HG03521 (cell line): ENCODE results near the gene PRDM11.
A peak's percentile ranks its signal among the peaks of the same experiment; 100 is the strongest.

ENCODE experiments used
- ATAC-seq: cut with Tn5 transposase; IDR thresholded peaks from one replicate; pipeline ENCODE4 v1.9.1; 2021; ENCODE audit warnings: mild to moderate bottlenecking, moderate library complexity; ENCODE audit not compliant: unreplicated experiment

PRDM11 gene

GRCh38 chr11:45141631-45142030, 4.8 kb upstream of the PRDM11 start:
- ATAC-seq: no peak

GRCh38 chr11:45142241-45143055, 4.0 kb upstream of the PRDM11 start:
- ATAC-seq: no peak

GRCh38 chr11:45143494-45143893, 2.9 kb upstream of the PRDM11 start:
- no peak for ATAC-seq

- no peak for ATAC-seq
Observed at GRCh38 chr11:45144126-45145082, 2.0 kb upstream of the PRDM11 start.

GRCh38 chr11:45145083-45145378, 1.4 kb upstream of the PRDM11 start:
- ATAC-seq: no peak

- ATAC-seq: no peak
Observed at GRCh38 chr11:45145379-45146071, 914 bp upstream of the PRDM11 start.

GRCh38 chr11:45147017-45147728, 734 bp downstream of the PRDM11 start:
- ATAC-seq: peak; percentile 98

GRCh38 chr11:45147891-45148675, 1.6 kb downstream of the PRDM11 start:
- ATAC-seq: no peak

GRCh38 chr11:45149483-45150056, 3.1 kb downstream of the PRDM11 start:
- ATAC-seq: no peak

GRCh38 chr11:45150301-45150700, 3.9 kb downstream of the PRDM11 start:
- no peak for ATAC-seq

GRCh38 chr11:45150943-45151342, 4.5 kb downstream of the PRDM11 start:
- no peak for ATAC-seq

- ATAC-seq: no peak
Observed at GRCh38 chr11:45151362-45151982, 5.0 kb downstream of the PRDM11 start.

- ATAC-seq: no peak
Observed at GRCh38 chr11:45152740-45153595, 6.5 kb downstream of the PRDM11 start.

- ATAC-seq: no peak
Observed at GRCh38 chr11:45154276-45154675, 7.8 kb downstream of the PRDM11 start.

GRCh38 chr11:45155058-45155551, 8.7 kb downstream of the PRDM11 start:
- no peak for ATAC-seq

- no peak for ATAC-seq
Observed at GRCh38 chr11:45155627-45156180, 9.3 kb downstream of the PRDM11 start.

- no peak for ATAC-seq
Observed at GRCh38 chr11:45156201-45156600, 9.8 kb downstream of the PRDM11 start.

- no peak for ATAC-seq
Observed at GRCh38 chr11:45156741-45157140, 10.3 kb downstream of the PRDM11 start.
